ENCODE results near the gene FKBP10. TPM values are rescaled to one million over a fixed set of nuclear protein-coding genes. Genes with fewer than 3 reads are reported as not detected.

Gene FKBP10
- total and polyA plus RNA-seq, 9 of the 15 experiments (the other 6 are each of a cell fraction or from before 2014, with no cell fraction given) = 0.03 to 3.0 (median 1.4) TPM; not detected in 1

DNA sequence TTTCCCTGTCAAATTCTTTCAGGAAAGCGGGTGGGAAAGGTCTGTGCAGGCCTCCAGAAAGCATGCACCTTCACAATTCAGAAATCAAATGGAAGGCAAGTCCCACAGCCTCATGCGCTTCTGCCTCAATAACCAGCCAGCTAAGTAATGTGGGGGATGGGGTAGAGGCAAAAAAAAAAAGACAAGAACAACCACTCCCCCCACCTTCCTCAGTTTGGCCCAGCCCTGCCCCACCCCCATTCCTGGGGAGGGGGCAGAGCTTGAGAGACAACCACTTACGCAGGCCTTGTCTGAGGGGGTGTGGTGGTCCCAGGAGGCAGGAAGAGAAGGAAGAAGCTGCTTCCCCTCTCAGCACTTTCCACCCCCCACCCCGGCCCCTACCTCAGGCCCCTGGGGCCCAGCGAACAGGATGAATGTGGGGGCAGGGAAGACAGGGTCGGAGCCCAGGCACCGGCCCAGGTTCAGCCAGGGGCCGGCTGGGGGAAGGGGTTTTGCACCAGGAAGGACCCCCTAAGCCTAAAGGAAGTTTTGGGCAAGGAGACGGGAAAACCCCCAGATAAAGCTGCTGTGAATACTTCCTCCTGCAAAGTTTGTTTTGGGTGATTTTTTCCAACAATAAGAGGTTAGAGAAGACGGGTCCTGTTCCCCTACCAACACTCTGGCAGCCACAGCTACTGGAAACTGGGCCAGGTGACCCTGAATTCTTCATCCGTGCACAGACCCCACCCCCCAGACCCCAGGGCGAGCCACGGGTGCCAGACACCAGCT, 27.5 kb upstream of the FKBP10 start (continued):
- TF ChIP-seq, protein P1, sequence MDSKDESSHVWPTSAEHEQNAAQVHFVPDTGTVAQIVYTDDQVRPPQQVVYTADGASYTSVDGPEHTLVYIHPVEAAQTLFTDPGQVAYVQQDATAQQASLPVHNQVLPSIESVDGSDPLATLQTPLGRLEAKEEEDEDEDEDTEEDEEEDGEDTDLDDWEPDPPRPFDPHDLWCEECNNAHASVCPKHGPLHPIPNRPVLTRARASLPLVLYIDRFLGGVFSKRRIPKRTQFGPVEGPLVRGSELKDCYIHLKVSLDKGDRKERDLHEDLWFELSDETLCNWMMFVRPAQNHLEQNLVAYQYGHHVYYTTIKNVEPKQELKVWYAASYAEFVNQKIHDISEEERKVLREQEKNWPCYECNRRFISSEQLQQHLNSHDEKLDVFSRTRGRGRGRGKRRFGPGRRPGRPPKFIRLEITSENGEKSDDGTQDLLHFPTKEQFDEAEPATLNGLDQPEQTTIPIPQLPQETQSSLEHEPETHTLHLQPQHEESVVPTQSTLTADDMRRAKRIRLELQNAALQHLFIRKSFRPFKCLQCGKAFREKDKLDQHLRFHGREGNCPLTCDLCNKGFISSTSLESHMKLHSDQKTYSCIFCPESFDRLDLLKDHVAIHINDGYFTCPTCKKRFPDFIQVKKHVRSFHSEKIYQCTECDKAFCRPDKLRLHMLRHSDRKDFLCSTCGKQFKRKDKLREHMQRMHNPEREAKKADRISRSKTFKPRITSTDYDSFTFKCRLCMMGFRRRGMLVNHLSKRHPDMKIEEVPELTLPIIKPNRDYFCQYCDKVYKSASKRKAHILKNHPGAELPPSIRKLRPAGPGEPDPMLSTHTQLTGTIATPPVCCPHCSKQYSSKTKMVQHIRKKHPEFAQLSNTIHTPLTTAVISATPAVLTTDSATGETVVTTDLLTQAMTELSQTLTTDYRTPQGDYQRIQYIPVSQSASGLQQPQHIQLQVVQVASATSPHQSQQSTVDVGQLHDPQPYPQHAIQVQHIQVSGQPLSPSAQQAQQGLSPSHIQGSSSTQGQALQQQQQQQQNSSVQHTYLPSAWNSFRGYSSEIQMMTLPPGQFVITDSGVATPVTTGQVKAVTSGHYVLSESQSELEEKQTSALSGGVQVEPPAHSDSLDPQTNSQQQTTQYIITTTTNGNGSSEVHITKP (IDR thresholded peaks at IDR 0.05; ENCODE audit: partially characterized antibody) = peak; percentile 97
- peak; percentile 47 to 96; a peak in 3 of 4 replicates for TF ChIP-seq MAZ (CRISPR knock-in tag; conservative IDR thresholded peaks at IDR 0.05 in 1 of 2, IDR thresholded peaks at IDR 0.05 in 1 of 2)
- no peak for TF ChIP-seq BRCA1 (IDR thresholded peaks at IDR 0.05)
- TF ChIP-seq BRCA1 (CRISPR knock-in tag; IDR thresholded peaks at IDR 0.05) = no peak
- peak; percentile 56; the same call in 1 of the 2 replicates for TF ChIP-seq CHD2 (IDR thresholded peaks at IDR 0.05; ENCODE audit: low read depth, low read length)
- no peak for TF ChIP-seq NR4A1 (CRISPR knock-in tag; IDR thresholded peaks at IDR 0.05)
- no peak for TF ChIP-seq NR4A1 (tag; IDR thresholded peaks at IDR 0.05)
- TF ChIP-seq ZHX1 (conservative IDR thresholded peaks at IDR 0.05; ENCODE audit: low read length) = no peak
- peak; percentile 62; the same call in 1 of the 2 replicates for TF ChIP-seq ZNF740 (CRISPR knock-in tag; IDR thresholded peaks at IDR 0.05)
- peak in 1 of 2 experiments; percentile 67; a peak in 1 of 4 replicates for TF ChIP-seq ZNF740 (tag; IDR thresholded peaks at IDR 0.05)
- TF ChIP-seq WHSC1 (IDR thresholded peaks at IDR 0.05; ENCODE audit: low read length) = no peak
- no peak for TF ChIP-seq KDM2B (CRISPR knock-in tag; IDR thresholded peaks at IDR 0.05)
- no peak for TF ChIP-seq NCOA1 (IDR thresholded peaks at IDR 0.05; ENCODE audit: low read depth)
- TF ChIP-seq SMAD1 (IDR thresholded peaks at IDR 0.05; ENCODE audit: low read depth, low read length, partially characterized antibody) = no peak
- TF ChIP-seq ZMIZ1 (IDR thresholded peaks at IDR 0.05; ENCODE audit: low read depth in 2 of 2, low read length in 2 of 2) = no peak
- no peak for TF ChIP-seq COPS2 (conservative IDR thresholded peaks at IDR 0.05)
- TF ChIP-seq MEIS2 (IDR thresholded peaks at IDR 0.05; ENCODE audit: partially characterized antibody) = no peak

Measured in K562 (cell line).